Calu3 (cell line): ENCODE measurements around the gene LRP3. TPM values are rescaled to one million over a fixed set of nuclear protein-coding genes. Genes with fewer than 3 reads are reported as not detected.
"Not testable (repeated sequence)": the region's sequence is repeated elsewhere in the genome, so short reads cannot be mapped to it uniquely, and the experiment has no call there.

Source experiments
- BruUV-seq: library from RNA; stranded (reverse); fragments of 400-500 nt; replicated peaks from 2 replicates; lab custom pipeline; 2021; lab: Mats Ljungman, UMichigan
- CTCF ChIA-PET: fragments of 300-600 bp; sonication (Branson Sonifier 250); formaldehyde crosslinking; loops from one replicate; lab custom pipeline; 2022; ENCODE audit warnings: antibody characterized with exemption; lab: Charles Lee
- DNase-seq: peaks from one replicate; pipeline ENCODE4 v3.0.0; 2022
- H3K27ac Mint-ChIP-seq: one replicate; pipeline ENCODE4 v1.8.0; 2022; ENCODE audit warnings: mixed read lengths; ENCODE audit not compliant: unreplicated experiment
- H3K27me3 Mint-ChIP-seq: one replicate; pipeline ENCODE4 v1.8.0; 2022; ENCODE audit warnings: mixed read lengths; ENCODE audit not compliant: unreplicated experiment
- H3K36me3 Mint-ChIP-seq: one replicate; pipeline ENCODE4 v1.8.0; 2022; ENCODE audit warnings: mild to moderate bottlenecking, moderate library complexity, mixed read lengths; ENCODE audit not compliant: insufficient read depth, unreplicated experiment
- H3K4me1 Mint-ChIP-seq: one replicate; pipeline ENCODE4 v1.8.0; 2022; ENCODE audit warnings: mild to moderate bottlenecking, low read depth, mixed read lengths; ENCODE audit not compliant: unreplicated experiment
- H3K4me3 Mint-ChIP-seq: one replicate; pipeline ENCODE4 v1.8.0; 2022; ENCODE audit warnings: mild to moderate bottlenecking, low read depth, moderate library complexity, mixed read lengths; ENCODE audit not compliant: unreplicated experiment
- H3K9me3 Mint-ChIP-seq: one replicate; pipeline ENCODE4 v1.8.0; 2022; ENCODE audit warnings: low read depth, mixed read lengths; ENCODE audit not compliant: unreplicated experiment
- CTCF ChIP-seq: fragments of 200-600 bp; IDR thresholded peaks from one replicate; pipeline ENCODE4 v1.8.0; 2022; ENCODE audit warnings: antibody characterized with exemption; ENCODE audit not compliant: unreplicated experiment
- intact Hi-C: fragments of 100-400 bp; cut with micrococcal nuclease; formaldehyde crosslinking; loops from one replicate; pipeline ENCODE4 v1.10.0; 2022; ENCODE audit not compliant: unreplicated experiment
- total RNA-seq: library from RNA; stranded (reverse); gene quantifications from 2 replicates; pipeline ENCODE4 v1.2.3, GENCODE V29; 2022

The LRP3 gene
- total RNA-seq, 1 experiment from 2014 or later, result 0.59 TPM

DNA sequence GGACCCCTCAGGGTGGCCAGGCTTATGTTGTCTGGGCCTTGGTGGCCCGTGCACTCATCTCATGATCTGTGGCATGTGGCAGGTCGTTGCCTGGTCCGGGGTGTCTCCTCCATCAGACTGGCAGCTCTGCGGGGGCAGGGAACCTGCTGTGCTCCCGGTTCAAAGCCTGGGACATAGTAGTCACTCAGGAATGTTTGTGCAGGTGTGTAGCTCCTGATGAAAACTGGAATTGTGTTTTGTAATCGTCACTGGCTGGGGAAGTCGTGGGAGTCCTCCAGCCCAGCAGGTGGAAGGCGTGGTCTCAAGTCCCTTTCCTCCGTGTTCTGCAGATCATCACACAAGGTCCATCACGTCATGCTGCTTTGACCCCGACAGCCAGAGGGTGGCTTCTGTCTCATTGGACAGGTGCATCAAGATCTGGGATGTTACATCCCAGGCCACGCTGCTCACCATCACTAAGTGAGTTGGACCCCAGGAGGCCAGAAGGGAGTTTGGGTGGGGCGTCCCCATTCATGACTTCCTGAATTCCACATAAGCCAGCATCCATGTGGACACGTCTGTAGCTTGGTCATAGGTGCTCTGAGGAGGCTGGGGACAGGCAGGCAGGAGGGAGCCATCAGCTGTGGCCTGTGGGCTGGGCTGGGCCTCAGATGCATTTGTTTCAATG, 43.1 kb upstream of the LRP3 start:
- TF ChIP-seq CTCF, result no peak
- CTCF ChIA-PET, result interaction anchor here (0.9 kb wide), 1 partner anchor 15 kb away, joined by 4 read pairs; no protein-coding TSS in a partner anchor
- H3K27ac Mint-ChIP-seq, result no peak overlapping the region
- no TSS peak for BruUV-seq
- H3K4me3 Mint-ChIP-seq, result no peak overlapping the region
- no peaks in the 10 kb centered on the region for H3K4me1 Mint-ChIP-seq
- peaks cover 33% of the 10 kb centered on the region for H3K27me3 Mint-ChIP-seq
- H3K9me3 Mint-ChIP-seq, result no peaks in the 10 kb centered on the region
- H3K36me3 Mint-ChIP-seq, result no peaks in the 10 kb centered on the region
- DNase-seq, result no peak
- intact Hi-C loops, result no loop called here

- DNase-seq, result no peak
- no peaks in the 10 kb centered on the region for H3K36me3 Mint-ChIP-seq
- BruUV-seq, result no TSS peak
- no peaks in the 10 kb centered on the region for H3K4me1 Mint-ChIP-seq
- TF ChIP-seq CTCF, result no peak
- CTCF ChIA-PET, result no interaction called here
- intact Hi-C loops, result no loop called here
- H3K9me3 Mint-ChIP-seq, result no peaks in the 10 kb centered on the region
- peaks cover 21% of the 10 kb centered on the region for H3K27me3 Mint-ChIP-seq
- no peak overlapping the region for H3K4me3 Mint-ChIP-seq
- H3K27ac Mint-ChIP-seq, result no peak overlapping the region
Observed at GRCh38 chr19:33152176-33152575, 42.0 kb upstream of the LRP3 start.

GRCh38 chr19:33152625-33153024, 41.5 kb upstream of the LRP3 start:
- intact Hi-C loops, H3K9me3 Mint-ChIP-seq, H3K4me1 Mint-ChIP-seq, H3K36me3 Mint-ChIP-seq, BruUV-seq, DNase-seq, CTCF ChIA-PET, H3K27ac Mint-ChIP-seq, H3K4me3 Mint-ChIP-seq: not testable (repeated sequence)
- H3K27me3 Mint-ChIP-seq, result peaks cover 16% of the 10 kb centered on the region

DNA sequence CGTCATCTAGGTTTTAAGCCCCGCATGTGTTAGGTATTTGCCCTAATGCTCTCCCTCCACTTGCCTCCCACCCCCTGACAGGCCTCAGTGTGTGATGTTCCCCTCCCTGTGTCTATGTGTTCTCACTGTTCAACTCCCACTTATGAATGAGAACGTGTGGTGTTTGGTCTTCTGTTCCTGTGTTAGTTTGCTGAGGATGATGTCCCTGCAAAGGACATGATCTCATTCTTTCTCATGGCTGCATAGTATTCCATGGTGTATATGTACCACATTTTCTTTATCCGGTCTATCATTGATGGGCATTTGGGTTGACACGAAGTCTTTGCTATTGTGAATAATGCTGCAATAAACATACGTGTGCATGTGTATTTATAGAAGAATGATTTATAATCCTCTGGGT, 39.8 kb upstream of the LRP3 start:
- H3K9me3 Mint-ChIP-seq, H3K4me3 Mint-ChIP-seq, H3K27ac Mint-ChIP-seq, intact Hi-C loops, CTCF ChIA-PET, BruUV-seq, H3K36me3 Mint-ChIP-seq, DNase-seq, H3K27me3 Mint-ChIP-seq, H3K4me1 Mint-ChIP-seq: not testable (repeated sequence)

DNA sequence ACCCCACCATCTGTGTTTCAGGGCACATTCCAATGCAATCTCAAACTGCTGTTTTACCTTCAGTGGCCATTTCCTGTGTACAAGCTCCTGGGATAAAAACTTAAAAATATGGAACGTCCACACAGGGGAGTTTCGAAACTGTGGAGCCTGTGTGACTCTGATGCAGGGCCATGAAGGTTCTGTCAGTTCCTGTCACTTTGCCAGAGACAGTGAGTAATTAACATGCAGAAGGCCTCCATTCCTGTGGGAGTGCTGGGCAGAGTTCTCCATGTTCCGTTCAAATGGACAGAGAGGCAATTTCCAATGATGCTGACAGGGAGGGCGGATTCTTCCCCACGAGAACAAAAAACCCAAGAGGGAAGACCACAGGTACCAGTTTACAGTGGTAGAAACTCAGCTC, 37.8 kb upstream of the LRP3 start:
- Mint-ChIP-seq H3K27ac (no peak overlapping the region), H3K4me3 (no peak overlapping the region), H3K4me1 (no peaks in the 10 kb centered on the region), H3K36me3 (no peaks in the 10 kb centered on the region), H3K9me3 (no peaks in the 10 kb centered on the region), H3K27me3 (peaks cover 14% of the 10 kb centered on the region)
- CTCF ChIA-PET, result no interaction called here
- intact Hi-C loops, result no loop called here
- no peak for TF ChIP-seq CTCF
- no peak for DNase-seq
- no TSS peak for BruUV-seq
